ENCODE results near the gene CCDC32.

- TF ChIP-seq CTCF (conservative IDR thresholded peaks at IDR 0.05 in 1 of 2, IDR thresholded peaks at IDR 0.05 in 1 of 2; ENCODE audit: low read depth in 1 of 2, low read length in 2 of 2) = no peak
- TF ChIP-seq EZH2 (IDR thresholded peaks at IDR 0.05; ENCODE audit: low read length, missing control alignments) = no peak
These were observed 28.3 kb upstream of the CCDC32 start for GRCh38 chr15:40593165-40593564.
